Esophagus muscularis mucosa (tissue), 4 donors: ENCODE results near the gene EMILIN3. TPM values are rescaled to one million over a fixed set of nuclear protein-coding genes. Genes with fewer than 3 reads are reported as not detected.

Experiments used
- DNase-seq: peaks from one replicate; pipeline ENCODE4 v3.0.0-alpha.2; 2017; ENCODE audit errors: extremely low spot score
- H3K27ac ChIP-seq, 4 donors: fragments of 200-600 bp; sonication (generic); replicated peaks in 1 of 4; 1 replicate in 3 of 4; 2 replicates in 1 of 4; pipeline ENCODE4 v1.5.1; 2016 to 2019; ENCODE audit warnings: mild to moderate bottlenecking in 1 of 4
- H3K27me3 ChIP-seq, 4 donors: fragments of 200-600 bp; sonication (generic); one replicate each; pipeline versions ENCODE4 v1.5.1 to v1.6.0; 2016 to 2019
- H3K36me3 ChIP-seq, 4 donors: fragments of 200-600 bp; sonication (generic); one replicate each; pipeline ENCODE4 v1.5.1; 2016 to 2019
- H3K4me1 ChIP-seq, 4 donors: fragments of 200-600 bp; sonication (generic); one replicate each; pipeline ENCODE4 v1.5.1; 2016 to 2019
- H3K4me3 ChIP-seq, 4 donors: fragments of 200-600 bp; sonication (generic); 1 replicate in 2 of 4; 2 replicates in 2 of 4; pipeline ENCODE4 v1.5.1; 2016 to 2019; ENCODE audit warnings: mild to moderate bottlenecking in 4 of 4, moderate library complexity in 1 of 4
- H3K9me3 ChIP-seq, 4 donors: fragments of 200-600 bp; sonication (generic); 1 replicate in 3 of 4; 2 replicates in 1 of 4; pipeline ENCODE4 v1.5.1; 2016 to 2019
- EP300 ChIP-seq: sonication (generic); formaldehyde crosslinking; IDR thresholded peaks from one replicate; pipeline ENCODE4 v1.6.1; 2017; ENCODE audit warnings: antibody characterized with exemption
- POLR2A ChIP-seq: fragments of 450-650 bp; IDR thresholded peaks from one replicate; pipeline ENCODE4 v1.6.1; 2017; ENCODE audit warnings: antibody characterized with exemption, moderate library complexity, mild to moderate bottlenecking, low read depth
- POLR2AphosphoS5 ChIP-seq, 2 donors: sonication (generic); formaldehyde crosslinking; IDR thresholded peaks; one replicate each; pipeline ENCODE4 v1.6.1; 2017; ENCODE audit warnings: antibody characterized with exemption in 2 of 2
- WGBS: methylation state at CpG from one replicate; pipeline ENCODE4 v1.1.5; 2018; 5-methylcytosine and 5-hydroxymethylcytosine counted together
- intact Hi-C: fragments of 100-400 bp; cut with DNase I; formaldehyde crosslinking; loops from one replicate; pipeline ENCODE4 v1.15.1; 2023
- total RNA-seq, 4 donors: library from RNA; depleted of rRNA; stranded (reverse); fragments of >200 nt; gene quantifications; one replicate each; pipeline versions ENCODE4 v1.1.0 to v1.2.1, GENCODE V29; 2016
- TF ChIP-seq, protein P1 (sequence below), 3 experiments: fragments of 200-600 bp in 2 of 3; fragments of 450-650 bp in 1 of 3; sonication (generic) in 2 of 3; IDR thresholded peaks; one replicate each; pipeline ENCODE4 v1.5.1; 2017 to 2019; ENCODE audit warnings: antibody characterized with exemption in 3 of 3, mild to moderate bottlenecking in 2 of 3, moderate library complexity in 1 of 3

The EMILIN3 gene
- total RNA-seq, 4 donors from 2014 or later: 0.83 to 5.6 (median 4.5) TPM

DNA sequence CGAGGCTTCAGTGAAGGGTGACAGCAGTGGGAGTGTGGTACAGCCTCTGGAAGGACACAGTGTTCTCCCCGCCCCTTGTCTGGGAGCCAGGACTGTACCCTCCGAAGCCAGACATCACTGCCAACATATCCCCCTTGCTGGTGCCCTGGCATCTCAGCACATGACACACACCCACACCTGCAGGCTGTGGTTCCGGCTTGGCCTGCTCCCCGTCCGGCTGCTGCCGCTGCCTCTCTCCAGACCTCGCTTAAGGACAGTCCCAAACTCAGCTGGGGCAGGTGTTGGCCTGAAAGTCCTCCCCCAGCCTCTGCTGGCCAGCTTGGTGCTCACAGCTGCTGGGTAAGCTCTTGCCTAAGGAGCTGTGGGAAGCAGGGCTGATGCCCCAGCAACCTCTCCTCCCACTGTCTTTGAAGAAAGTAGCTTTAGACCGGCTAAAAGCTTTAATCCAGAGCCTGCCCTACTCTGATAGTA lies 7.0 kb downstream of the EMILIN3 start:
- WGBS: 91% methylated on average over 9 of the region's 9 CpGs
- Histone ChIP-seq H3K27me3 (peaks cover 0 to 16% (median under 1%) of the 10 kb centered on the region in 4 donors), H3K4me3 (no peak overlapping the region), H3K36me3 (peaks cover 3 to 41% (median 35%) of the 10 kb centered on the region in 4 donors), H3K27ac (no peak overlapping the region), H3K4me1 (peaks cover 0 to 13% (median 0%) of the 10 kb centered on the region in 4 donors), H3K9me3 (no peaks in the 10 kb centered on the region)
- intact Hi-C loops: no loop called here
- no peak for DNase-seq
- TF ChIP-seq POLR2AphosphoS5 (IDR thresholded peaks at IDR 0.05) (no peak), POLR2A (no peak), EP300 (no peak)
- TF ChIP-seq, protein P1, sequence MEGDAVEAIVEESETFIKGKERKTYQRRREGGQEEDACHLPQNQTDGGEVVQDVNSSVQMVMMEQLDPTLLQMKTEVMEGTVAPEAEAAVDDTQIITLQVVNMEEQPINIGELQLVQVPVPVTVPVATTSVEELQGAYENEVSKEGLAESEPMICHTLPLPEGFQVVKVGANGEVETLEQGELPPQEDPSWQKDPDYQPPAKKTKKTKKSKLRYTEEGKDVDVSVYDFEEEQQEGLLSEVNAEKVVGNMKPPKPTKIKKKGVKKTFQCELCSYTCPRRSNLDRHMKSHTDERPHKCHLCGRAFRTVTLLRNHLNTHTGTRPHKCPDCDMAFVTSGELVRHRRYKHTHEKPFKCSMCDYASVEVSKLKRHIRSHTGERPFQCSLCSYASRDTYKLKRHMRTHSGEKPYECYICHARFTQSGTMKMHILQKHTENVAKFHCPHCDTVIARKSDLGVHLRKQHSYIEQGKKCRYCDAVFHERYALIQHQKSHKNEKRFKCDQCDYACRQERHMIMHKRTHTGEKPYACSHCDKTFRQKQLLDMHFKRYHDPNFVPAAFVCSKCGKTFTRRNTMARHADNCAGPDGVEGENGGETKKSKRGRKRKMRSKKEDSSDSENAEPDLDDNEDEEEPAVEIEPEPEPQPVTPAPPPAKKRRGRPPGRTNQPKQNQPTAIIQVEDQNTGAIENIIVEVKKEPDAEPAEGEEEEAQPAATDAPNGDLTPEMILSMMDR (IDR thresholded peaks at IDR 0.05): no peak

DNA sequence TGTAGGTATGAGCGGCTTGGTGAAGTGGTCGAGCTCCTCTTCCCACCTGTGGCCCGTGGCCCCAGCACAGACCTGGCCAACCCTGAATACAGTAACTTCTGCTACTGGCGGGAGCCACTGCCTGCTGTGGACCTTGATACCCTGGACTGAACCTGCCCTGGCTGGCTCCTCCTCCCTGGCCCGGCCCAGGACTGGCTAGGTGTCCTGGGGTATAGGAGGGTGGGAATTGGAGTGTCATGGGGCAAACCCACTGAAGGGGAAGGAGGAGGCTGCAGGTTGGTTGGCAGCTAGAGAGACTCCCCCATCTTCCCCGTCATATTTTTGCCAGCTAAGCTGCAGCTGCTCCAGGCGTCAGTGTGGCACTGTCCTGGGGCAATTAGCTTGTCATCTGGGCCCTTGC lies 7.9 kb downstream of the EMILIN3 start:
- Histone ChIP-seq H3K9me3 (no peaks in the 10 kb centered on the region), H3K27me3 (peaks cover 0 to 7% (median 0%) of the 10 kb centered on the region in 4 donors), H3K4me1 (peaks cover 0 to 13% (median 0%) of the 10 kb centered on the region in 4 donors), H3K4me3 (no peak overlapping the region), H3K36me3 (peaks cover 3 to 46% (median 36%) of the 10 kb centered on the region in 4 donors), H3K27ac (no peak overlapping the region)
- intact Hi-C loops: no loop called here
- 94% methylated on average over 7 of the region's 7 CpGs for WGBS
- TF ChIP-seq, protein P1 (IDR thresholded peaks at IDR 0.05): no peak
- DNase-seq: no peak

GRCh38 chr20:41358230-41358629 lies 8.4 kb downstream of the EMILIN3 start:
- intact Hi-C loops: no loop called here
- H3K4me1 ChIP-seq: peaks cover 0 to 13% (median 0%) of the 10 kb centered on the region in 4 donors

GRCh38 chr20:41357424-41358163 lies 9.0 kb downstream of the EMILIN3 start:
- intact Hi-C loops: no loop called here
- H3K4me3 ChIP-seq: no peak overlapping the region
- no peaks in the 10 kb centered on the region for H3K27me3 ChIP-seq
- H3K27ac ChIP-seq: no peak overlapping the region
- TF ChIP-seq POLR2AphosphoS5 (IDR thresholded peaks at IDR 0.05): no peak
- TF ChIP-seq, protein P1 (IDR thresholded peaks at IDR 0.05): no peak
- TF ChIP-seq EP300: no peak
- TF ChIP-seq POLR2A: no peak
- H3K36me3 ChIP-seq: peaks cover 3 to 51% (median 40%) of the 10 kb centered on the region in 4 donors
- no peaks in the 10 kb centered on the region for H3K9me3 ChIP-seq
- H3K4me1 ChIP-seq: peaks cover 0 to 13% (median 0%) of the 10 kb centered on the region in 4 donors
- no peak for DNase-seq
- WGBS: 86% methylated on average over 10 of the region's 11 CpGs

More at GRCh38 chr20:41358230-41358629, 8.4 kb downstream of the EMILIN3 start:
- no peak for TF ChIP-seq EP300
- TF ChIP-seq POLR2A: no peak
- TF ChIP-seq POLR2AphosphoS5 (IDR thresholded peaks at IDR 0.05): no peak
- TF ChIP-seq, protein P1 (IDR thresholded peaks at IDR 0.05): no peak
- WGBS: 92% methylated on average over 9 of the region's 9 CpGs
- Histone ChIP-seq H3K4me3 (no peak overlapping the region), H3K9me3 (no peaks in the 10 kb centered on the region), H3K27me3 (peaks cover 0 to 2% (median 0%) of the 10 kb centered on the region in 4 donors), H3K27ac (no peak overlapping the region), H3K36me3 (peaks cover 3 to 46% (median 36%) of the 10 kb centered on the region in 4 donors)
- DNase-seq: no peak
